HFFc6 (cell line): ENCODE data around the gene TMEM236. TPM values are rescaled to one million over a fixed set of nuclear protein-coding genes. Genes with fewer than 3 reads are reported as not detected.

Source experiments
- DNase-seq: peaks from one replicate; pipeline ENCODE4 v3.0.0-alpha.2; 2018
- H3K27ac Mint-ChIP-seq: 2 replicates; pipeline ENCODE4 v1.8.0; 2020; ENCODE audit warnings: mild to moderate bottlenecking, mixed read lengths
- H3K27me3 Mint-ChIP-seq: 2 replicates; pipeline ENCODE4 v1.8.0; 2021; ENCODE audit warnings: mild to moderate bottlenecking, moderate library complexity, mixed read lengths; ENCODE audit not compliant: insufficient read depth
- H3K36me3 Mint-ChIP-seq: 2 replicates; pipeline ENCODE4 v1.8.0; 2021; ENCODE audit warnings: low read depth, mixed read lengths
- H3K4me1 Mint-ChIP-seq: 2 replicates; pipeline ENCODE4 v1.8.0; 2020; ENCODE audit warnings: low read depth, mixed read lengths
- H3K4me3 Mint-ChIP-seq: 2 replicates; pipeline ENCODE4 v1.8.0; 2020; ENCODE audit warnings: mild to moderate bottlenecking, moderate library complexity, mixed read lengths
- H3K9me3 Mint-ChIP-seq: 2 replicates; pipeline ENCODE4 v1.8.0; 2020; ENCODE audit warnings: mild to moderate bottlenecking, mixed read lengths
- CTCF ChIP-seq: fragments of 200-600 bp; sonication (generic); IDR thresholded peaks from 2 replicates; pipeline ENCODE4 v1.5.0; 2021; ENCODE audit warnings: antibody characterized with exemption, mild to moderate bottlenecking
- microRNA-seq: library from miRNA; unstranded; fragments of <30 nt; microRNA quantifications from one replicate; pipeline ENCODE4, GENCODE V29; 2019
- total RNA-seq, 6 experiments: library from RNA; stranded (reverse); fragmentation: NEBNext Ultra II Directional; extraction: Animal tissue kit (Norgen Biotek cat#: 25700); gene quantifications; 2 replicates in 1 of 6; 3 replicates in 5 of 6; pipeline ENCODE4 v1.2.3, GENCODE V29; 2021

TMEM236 gene
- total RNA-seq, 6 experiments from 2014 or later: 0.07 to 0.20 (median 0.09) TPM

GRCh38 chr10:17838080-17838648 lies 86.2 kb downstream of the TMEM236 start:
- H3K36me3 Mint-ChIP-seq: no peaks in the 10 kb centered on the region
- peak overlapping the region; percentile 71 for H3K4me3 Mint-ChIP-seq
- DNase-seq: no peak
- no peak for TF ChIP-seq CTCF
- H3K27me3 Mint-ChIP-seq: no peaks in the 10 kb centered on the region
- H3K9me3 Mint-ChIP-seq: no peaks in the 10 kb centered on the region
- H3K4me1 Mint-ChIP-seq: peaks cover 49% of the 10 kb centered on the region
- peak overlapping the region; percentile 81 for H3K27ac Mint-ChIP-seq

GRCh38 chr10:17841050-17841449 lies 89.0 kb downstream of the TMEM236 start:
- DNase-seq: no peak
- H3K36me3 Mint-ChIP-seq: no peaks in the 10 kb centered on the region
- H3K27ac Mint-ChIP-seq: no peak overlapping the region
- TF ChIP-seq CTCF: no peak
- H3K4me3 Mint-ChIP-seq: no peak overlapping the region
- H3K4me1 Mint-ChIP-seq: peaks cover 34% of the 10 kb centered on the region
- no peaks in the 10 kb centered on the region for H3K9me3 Mint-ChIP-seq
- H3K27me3 Mint-ChIP-seq: no peaks in the 10 kb centered on the region

GRCh38 chr10:17842641-17843040 lies 90.6 kb downstream of the TMEM236 start:
- Mint-ChIP-seq H3K4me3 (no peak overlapping the region), H3K9me3 (no peaks in the 10 kb centered on the region), H3K36me3 (no peaks in the 10 kb centered on the region), H3K27ac (no peak overlapping the region), H3K4me1 (peaks cover 24% of the 10 kb centered on the region), H3K27me3 (no peaks in the 10 kb centered on the region)
- DNase-seq: no peak
- no peak for TF ChIP-seq CTCF

GRCh38 chr10:17847585-17848296 lies 95.7 kb downstream of the TMEM236 start:
- no peaks in the 10 kb centered on the region for H3K36me3 Mint-ChIP-seq
- peak; percentile 23 for DNase-seq
- no peak overlapping the region for H3K27ac Mint-ChIP-seq
- no peaks in the 10 kb centered on the region for H3K9me3 Mint-ChIP-seq
- peak; percentile 75 for TF ChIP-seq CTCF
- peaks cover 8% of the 10 kb centered on the region for H3K4me1 Mint-ChIP-seq
- peaks cover 3% of the 10 kb centered on the region; the same call in 1 of the 2 replicates for H3K27me3 Mint-ChIP-seq
- H3K4me3 Mint-ChIP-seq: no peak overlapping the region

- no peak overlapping the region for H3K4me3 Mint-ChIP-seq
- H3K9me3 Mint-ChIP-seq: no peaks in the 10 kb centered on the region
- H3K4me1 Mint-ChIP-seq: peaks cover 8% of the 10 kb centered on the region
- no peak overlapping the region for H3K27ac Mint-ChIP-seq
- peaks cover 3% of the 10 kb centered on the region; the same call in 1 of the 2 replicates for H3K27me3 Mint-ChIP-seq
- no peak for TF ChIP-seq CTCF
- no peak for DNase-seq
- H3K36me3 Mint-ChIP-seq: no peaks in the 10 kb centered on the region
These were observed 96.6 kb downstream of the TMEM236 start for GRCh38 chr10:17848646-17849045.

Small RNA genes within 50 kb of the gene (microRNA-seq; reads per million reads assigned to microRNA genes)
- gene MIR511: not detected

Other genes with a start within 250 kb of the TMEM236 start
- gene HACD1, start 134.8 kb upstream of the TMEM236 start, total RNA-seq: 100 to 1,000 TPM in 3 of 6 experiments, 10 to 100 TPM in 3; 84.6 to 138 (median 100) TPM
- gene STAM, start 108.0 kb upstream of the TMEM236 start, total RNA-seq: 10 to 100 TPM; 37.8 to 46.9 (median 43.2) TPM
- under 1 TPM in 2 of 6 experiments, not detected in 4; 0.02 to 0.06 TPM for gene MRC1, start 57.1 kb downstream of the TMEM236 start, total RNA-seq
- not detected for gene SLC39A12, start 199.7 kb downstream of the TMEM236 start, total RNA-seq